ENCODE measurements around the gene NQO1.
"Not testable (repeated sequence)": the region's sequence is repeated elsewhere in the genome, so short reads cannot be mapped to it uniquely, and the experiment has no call there.

Gene NQO1

GRCh38 chr16:69741951-69742904 is 15.9 kb upstream of the NQO1 start:
- DNase-seq = peak; percentile 25

- no peak for DNase-seq
These were observed 15.2 kb upstream of the NQO1 start for GRCh38 chr16:69741519-69741918.

- DNase-seq = no peak
These were observed 5.7 kb upstream of the NQO1 start for GRCh38 chr16:69732101-69732500.

GRCh38 chr16:69731280-69731679 is 4.9 kb upstream of the NQO1 start:
- not testable (repeated sequence) for DNase-seq

- not testable (repeated sequence) for DNase-seq
These were observed 2.7 kb upstream of the NQO1 start for GRCh38 chr16:69729030-69729429.

GRCh38 chr16:69727916-69728270 is 1.5 kb upstream of the NQO1 start:
- DNase-seq = no peak

GRCh38 chr16:69725480-69726312 is 664 bp downstream of the NQO1 start:
- no peak for DNase-seq

- DNase-seq = no peak
These were observed 1.3 kb downstream of the NQO1 start for GRCh38 chr16:69724981-69725479.

- no peak for DNase-seq
These were observed 1.9 kb downstream of the NQO1 start for GRCh38 chr16:69724414-69724873.

GRCh38 chr16:69721441-69721957 is 4.9 kb downstream of the NQO1 start:
- DNase-seq = no peak

- no peak for DNase-seq
These were observed 5.4 kb downstream of the NQO1 start for GRCh38 chr16:69720822-69721430.

GRCh38 chr16:69718111-69718764 is 8.1 kb downstream of the NQO1 start:
- no peak for DNase-seq

- no peak for DNase-seq
These were observed 9.3 kb downstream of the NQO1 start for GRCh38 chr16:69717066-69717465.

GRCh38 chr16:69712914-69713581 is 13.3 kb downstream of the NQO1 start:
- no peak for DNase-seq

GRCh38 chr16:69712277-69712676 is 14.1 kb downstream of the NQO1 start:
- no peak for DNase-seq

GRCh38 chr16:69711115-69711740 is 15.1 kb downstream of the NQO1 start:
- peak; percentile 94 for DNase-seq

GRCh38 chr16:69709456-69710084 is 16.8 kb downstream of the NQO1 start:
- DNase-seq = peak; percentile 39

GRCh38 chr16:69707920-69708683 is 18.3 kb downstream of the NQO1 start:
- no peak for DNase-seq

- no peak for DNase-seq
These were observed 19.4 kb downstream of the NQO1 start for GRCh38 chr16:69706975-69707340.
